ENCODE results near the gene DMBX1. TPM values are rescaled to one million over a fixed set of nuclear protein-coding genes. Genes with fewer than 3 reads are reported as not detected.

Gene DMBX1
- total RNA-seq, 2 experiments from 2014 or later, result 0.11 TPM; not detected in 1

GRCh38 chr1:46491443-46492268 is 2.0 kb downstream of the DMBX1 start:
- H3K36me3 Mint-ChIP-seq, result peaks cover 2% of the 10 kb centered on the region

GRCh38 chr1:46492269-46492853 is 2.7 kb downstream of the DMBX1 start:
- Mint-ChIP-seq H3K4me1 (peaks cover 17% of the 10 kb centered on the region), H3K27me3 (peaks cover 86% of the 10 kb centered on the region), H3K4me3 (no peak overlapping the region), H3K36me3 (peaks cover 2% of the 10 kb centered on the region), H3K27ac (no peak overlapping the region), H3K9me3 (no peaks in the 10 kb centered on the region)
- ATAC-seq (ENCODE audit: low read depth) (no peak), DNase-seq (no peak)
- POLR2A ChIA-PET, result no interaction called here

More at GRCh38 chr1:46491443-46492268, 2.0 kb downstream of the DMBX1 start:
- no peak overlapping the region for H3K27ac Mint-ChIP-seq
- no peak for ATAC-seq (ENCODE audit: low read depth)
- H3K4me3 Mint-ChIP-seq, result peak overlapping the region; percentile 6
- no peaks in the 10 kb centered on the region for H3K9me3 Mint-ChIP-seq
- POLR2A ChIA-PET, result no interaction called here
- H3K27me3 Mint-ChIP-seq, result peaks cover 90% of the 10 kb centered on the region
- H3K4me1 Mint-ChIP-seq, result peaks cover 17% of the 10 kb centered on the region
- DNase-seq, result no peak

GRCh38 chr1:46492871-46493270 is 3.2 kb downstream of the DMBX1 start:
- DNase-seq, result no peak
- H3K36me3 Mint-ChIP-seq, result peaks cover 2% of the 10 kb centered on the region
- H3K4me3 Mint-ChIP-seq, result no peak overlapping the region
- ATAC-seq (ENCODE audit: low read depth), result no peak
- peaks cover 17% of the 10 kb centered on the region for H3K4me1 Mint-ChIP-seq
- H3K9me3 Mint-ChIP-seq, result no peaks in the 10 kb centered on the region
- peaks cover 81% of the 10 kb centered on the region for H3K27me3 Mint-ChIP-seq
- POLR2A ChIA-PET, result no interaction called here
- H3K27ac Mint-ChIP-seq, result no peak overlapping the region

GRCh38 chr1:46493316-46494032 is 3.8 kb downstream of the DMBX1 start:
- H3K9me3 Mint-ChIP-seq, result no peaks in the 10 kb centered on the region
- peaks cover 16% of the 10 kb centered on the region for H3K4me1 Mint-ChIP-seq
- H3K4me3 Mint-ChIP-seq, result no peak overlapping the region

GRCh38 chr1:46494910-46495309 is 5.3 kb downstream of the DMBX1 start:
- Mint-ChIP-seq H3K9me3 (no peaks in the 10 kb centered on the region), H3K4me1 (peaks cover 7% of the 10 kb centered on the region), H3K4me3 (no peak overlapping the region), H3K27ac (no peak overlapping the region), H3K36me3 (peaks cover 1% of the 10 kb centered on the region), H3K27me3 (peaks cover 69% of the 10 kb centered on the region)
- no peak for ATAC-seq (ENCODE audit: low read depth)
- DNase-seq, result no peak
- POLR2A ChIA-PET, result no interaction called here

More at GRCh38 chr1:46493316-46494032, 3.8 kb downstream of the DMBX1 start:
- DNase-seq (no peak), ATAC-seq (ENCODE audit: low read depth) (no peak)
- H3K36me3 Mint-ChIP-seq, result peaks cover 2% of the 10 kb centered on the region
- POLR2A ChIA-PET, result no interaction called here
- H3K27me3 Mint-ChIP-seq, result peaks cover 77% of the 10 kb centered on the region
- no peak overlapping the region for H3K27ac Mint-ChIP-seq

- DNase-seq (no peak), ATAC-seq (ENCODE audit: low read depth) (no peak)
- Mint-ChIP-seq H3K27ac (no peak overlapping the region), H3K27me3 (peaks cover 62% of the 10 kb centered on the region), H3K9me3 (no peaks in the 10 kb centered on the region), H3K36me3 (no peaks in the 10 kb centered on the region), H3K4me3 (no peak overlapping the region), H3K4me1 (peaks cover 4% of the 10 kb centered on the region)
- POLR2A ChIA-PET, result no interaction called here
Observed at GRCh38 chr1:46495778-46496177, 6.1 kb downstream of the DMBX1 start.

- no peak for DNase-seq
- Mint-ChIP-seq H3K36me3 (no peaks in the 10 kb centered on the region), H3K4me1 (peaks cover 4% of the 10 kb centered on the region), H3K9me3 (no peaks in the 10 kb centered on the region), H3K27me3 (peaks cover 61% of the 10 kb centered on the region), H3K27ac (no peak overlapping the region), H3K4me3 (no peak overlapping the region)
- POLR2A ChIA-PET, result no interaction called here
- ATAC-seq (ENCODE audit: low read depth), result no peak
Observed at GRCh38 chr1:46496505-46496904, 6.9 kb downstream of the DMBX1 start.

GRCh38 chr1:46497020-46497419 is 7.4 kb downstream of the DMBX1 start:
- no peak for DNase-seq
- H3K27me3 Mint-ChIP-seq, result peaks cover 60% of the 10 kb centered on the region
- H3K27ac Mint-ChIP-seq, result no peak overlapping the region
- peaks cover 2% of the 10 kb centered on the region for H3K4me1 Mint-ChIP-seq
- no peaks in the 10 kb centered on the region for H3K9me3 Mint-ChIP-seq
- no peaks in the 10 kb centered on the region for H3K36me3 Mint-ChIP-seq
- no peak for ATAC-seq (ENCODE audit: low read depth)
- no peak overlapping the region for H3K4me3 Mint-ChIP-seq
- POLR2A ChIA-PET, result no interaction called here

GRCh38 chr1:46497665-46498064 is 8.0 kb downstream of the DMBX1 start:
- no peak for ATAC-seq (ENCODE audit: low read depth)
- POLR2A ChIA-PET, result no interaction called here
- H3K4me3 Mint-ChIP-seq, result no peak overlapping the region
- peaks cover 60% of the 10 kb centered on the region for H3K27me3 Mint-ChIP-seq
- DNase-seq, result no peak
- peaks cover 2% of the 10 kb centered on the region for H3K4me1 Mint-ChIP-seq
- no peaks in the 10 kb centered on the region for H3K36me3 Mint-ChIP-seq
- no peaks in the 10 kb centered on the region for H3K9me3 Mint-ChIP-seq
- no peak overlapping the region for H3K27ac Mint-ChIP-seq

GRCh38 chr1:46501528-46501927 is 11.9 kb downstream of the DMBX1 start:
- no peak overlapping the region for H3K27ac Mint-ChIP-seq
- ATAC-seq (ENCODE audit: low read depth) (no peak), DNase-seq (no peak)
- H3K4me3 Mint-ChIP-seq, result no peak overlapping the region
- peaks cover 38% of the 10 kb centered on the region for H3K27me3 Mint-ChIP-seq
- H3K9me3 Mint-ChIP-seq, result no peaks in the 10 kb centered on the region
- H3K4me1 Mint-ChIP-seq, result no peaks in the 10 kb centered on the region
- H3K36me3 Mint-ChIP-seq, result no peaks in the 10 kb centered on the region
- POLR2A ChIA-PET, result no interaction called here

- H3K4me1 Mint-ChIP-seq, result no peaks in the 10 kb centered on the region
- H3K9me3 Mint-ChIP-seq, result no peaks in the 10 kb centered on the region
- no peak for ATAC-seq (ENCODE audit: low read depth)
- H3K36me3 Mint-ChIP-seq, result no peaks in the 10 kb centered on the region
- no peak overlapping the region for H3K4me3 Mint-ChIP-seq
- no peak for DNase-seq
- peaks cover 35% of the 10 kb centered on the region for H3K27me3 Mint-ChIP-seq
- POLR2A ChIA-PET, result no interaction called here
- no peak overlapping the region for H3K27ac Mint-ChIP-seq
Observed at GRCh38 chr1:46503421-46503820, 13.8 kb downstream of the DMBX1 start.

GRCh38 chr1:46506470-46507219 is 17.0 kb downstream of the DMBX1 start:
- ATAC-seq (ENCODE audit: low read depth), result no peak
- H3K4me1 Mint-ChIP-seq, result no peaks in the 10 kb centered on the region
- H3K36me3 Mint-ChIP-seq, result no peaks in the 10 kb centered on the region
- POLR2A ChIA-PET, result no interaction called here
- no peaks in the 10 kb centered on the region for H3K9me3 Mint-ChIP-seq
- H3K4me3 Mint-ChIP-seq, result no peak overlapping the region
- H3K27me3 Mint-ChIP-seq, result peaks cover 24% of the 10 kb centered on the region
- DNase-seq, result no peak
- H3K27ac Mint-ChIP-seq, result no peak overlapping the region

- POLR2A ChIA-PET, result no interaction called here
- Mint-ChIP-seq H3K4me3 (no peak overlapping the region), H3K4me1 (peaks cover 6% of the 10 kb centered on the region), H3K27me3 (peaks cover 11% of the 10 kb centered on the region), H3K27ac (no peak overlapping the region), H3K36me3 (no peaks in the 10 kb centered on the region), H3K9me3 (no peaks in the 10 kb centered on the region)
- ATAC-seq (ENCODE audit: low read depth) (no peak), DNase-seq (no peak)
Observed at GRCh38 chr1:46508757-46509156, 19.1 kb downstream of the DMBX1 start.

Measured in activated naive CD8-positive, alpha-beta T cell treated with anti-CD3 and anti-CD28 coated beads, Interleukin-2, amount 10 ng/mL, durations not matched to agents 7 days and 5 days (primary cell).